Raji (cell line): ENCODE results near the gene GALNT10.

ENCODE experiments used
- POLR2A ChIP-seq: IDR thresholded peaks from 2 replicates; pipeline ENCODE4 v1.6.1; 2011; ENCODE audit warnings: low read depth, low read length, control low read depth; ENCODE audit not compliant: insufficient read depth

GALNT10 gene

GRCh38 chr5:154276973-154277331, 86.4 kb downstream of the GALNT10 start:
- TF ChIP-seq POLR2A, result no peak

- no peak for TF ChIP-seq POLR2A
Measured at GRCh38 chr5:154277499-154277898, 87.0 kb downstream of the GALNT10 start.

DNA sequence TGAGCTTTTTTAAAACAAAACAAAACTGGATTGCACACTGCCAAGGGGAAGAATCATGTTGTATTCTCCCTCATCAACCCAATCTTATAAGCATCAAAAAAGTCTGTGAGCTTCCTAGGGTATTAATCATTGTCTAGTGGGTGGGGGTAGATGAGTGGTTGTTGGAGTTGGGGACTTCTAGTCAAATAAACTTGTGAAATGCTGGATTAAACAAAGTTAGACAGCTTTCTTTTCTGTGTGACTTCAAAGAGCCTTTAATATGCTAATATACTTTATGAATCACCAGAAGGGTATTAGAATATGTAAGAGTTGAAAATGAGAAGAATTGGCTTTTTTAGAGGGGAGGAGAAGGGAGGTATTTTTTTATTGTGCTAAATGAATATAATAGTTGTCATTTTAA, 87.7 kb downstream of the GALNT10 start:
- no peak for TF ChIP-seq POLR2A

DNA sequence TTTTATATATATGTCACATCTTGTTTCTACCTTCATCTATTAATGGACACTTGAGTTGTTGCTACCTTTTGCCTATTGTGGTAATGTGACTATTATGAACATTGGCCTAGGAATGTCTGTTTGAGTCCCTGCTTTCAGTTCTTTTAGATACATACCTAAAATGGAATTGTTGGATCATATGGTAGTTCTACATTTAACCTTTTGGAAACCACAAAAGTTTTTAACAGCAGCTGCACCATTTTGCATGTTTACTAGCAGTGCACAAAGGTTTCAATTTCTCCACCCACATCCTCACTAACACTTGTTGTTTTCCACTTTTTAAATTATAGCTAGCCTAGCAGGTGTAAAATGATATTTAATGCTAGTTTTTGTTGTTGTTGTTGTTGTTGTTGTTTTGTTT, 88.4 kb downstream of the GALNT10 start:
- no peak for TF ChIP-seq POLR2A

GRCh38 chr5:154284433-154284832, 93.9 kb downstream of the GALNT10 start:
- no peak for TF ChIP-seq POLR2A

DNA sequence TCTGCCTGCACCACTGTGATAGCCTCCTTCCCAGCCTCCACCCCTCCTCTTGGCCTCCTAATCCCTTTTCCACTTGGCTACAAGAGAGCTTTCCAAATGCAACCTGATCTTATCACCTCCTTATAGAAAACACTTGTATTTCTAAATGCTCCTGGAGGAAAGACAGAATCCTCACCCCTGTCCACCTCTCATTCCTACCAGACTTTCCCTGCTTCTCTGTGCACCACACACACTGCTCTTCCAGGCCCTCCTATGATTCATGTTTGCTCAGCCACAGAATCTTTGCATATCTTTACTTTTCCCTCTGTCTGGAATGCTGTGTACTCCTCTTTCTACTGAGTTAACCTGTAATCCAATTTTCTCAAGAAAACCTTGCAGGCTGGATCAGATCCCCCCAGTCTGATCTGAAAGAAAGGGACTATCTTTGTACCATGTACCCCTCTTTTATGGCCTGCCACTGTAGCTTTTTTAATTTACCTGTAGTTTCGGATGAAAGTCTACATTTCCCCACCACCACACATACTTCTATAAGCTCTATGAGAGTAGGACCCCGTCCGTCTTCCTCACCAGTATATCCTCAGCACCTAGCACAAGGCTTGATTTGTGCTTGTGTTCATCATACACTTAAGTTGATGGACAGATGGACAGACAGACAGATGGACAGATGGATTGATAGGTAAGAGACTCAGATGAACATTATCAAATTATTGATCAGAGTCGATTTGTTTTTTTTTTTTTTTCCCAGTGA, 95.3 kb downstream of the GALNT10 start:
- TF ChIP-seq POLR2A, result no peak

DNA sequence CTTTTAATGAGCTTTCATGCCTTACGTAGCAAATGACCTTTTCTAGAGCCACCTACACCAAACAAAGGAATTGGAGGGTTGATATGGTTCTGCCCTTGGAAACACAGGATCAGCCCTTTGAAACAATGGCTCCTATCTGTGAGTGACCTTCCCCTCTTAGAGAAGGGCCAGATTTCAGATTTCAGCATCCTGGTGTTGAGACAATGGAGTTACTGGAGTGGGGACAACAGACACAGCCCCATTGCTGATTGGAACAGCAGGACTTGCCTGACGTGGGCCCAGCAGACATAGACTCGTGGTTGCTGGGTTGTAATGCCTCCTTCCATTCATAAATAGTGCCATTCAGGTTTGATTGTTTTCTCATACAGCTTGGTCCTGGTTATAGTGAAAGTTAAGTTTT, 96.0 kb downstream of the GALNT10 start:
- no peak for TF ChIP-seq POLR2A

GRCh38 chr5:154287136-154287535, 96.6 kb downstream of the GALNT10 start:
- no peak for TF ChIP-seq POLR2A

DNA sequence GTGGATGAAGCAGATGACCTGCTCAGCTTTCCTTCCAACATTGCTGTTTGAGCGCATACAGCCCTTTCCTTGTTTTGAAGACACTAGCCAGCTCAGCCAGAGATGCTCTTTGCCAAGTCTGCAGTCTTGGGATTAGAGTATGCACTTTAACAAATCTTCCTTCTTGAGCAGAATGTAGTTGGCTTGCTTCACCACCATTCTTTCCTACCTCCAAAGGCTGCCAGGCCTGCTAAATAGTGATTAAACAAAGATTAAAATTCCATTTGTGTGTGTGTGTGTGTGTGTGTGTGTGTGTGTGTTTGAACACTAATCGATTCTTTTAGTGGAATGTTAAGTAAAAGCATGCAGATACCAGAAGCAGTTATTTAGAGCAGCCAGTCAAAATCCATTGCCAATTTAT, 97.6 kb downstream of the GALNT10 start:
- no peak for TF ChIP-seq POLR2A

DNA sequence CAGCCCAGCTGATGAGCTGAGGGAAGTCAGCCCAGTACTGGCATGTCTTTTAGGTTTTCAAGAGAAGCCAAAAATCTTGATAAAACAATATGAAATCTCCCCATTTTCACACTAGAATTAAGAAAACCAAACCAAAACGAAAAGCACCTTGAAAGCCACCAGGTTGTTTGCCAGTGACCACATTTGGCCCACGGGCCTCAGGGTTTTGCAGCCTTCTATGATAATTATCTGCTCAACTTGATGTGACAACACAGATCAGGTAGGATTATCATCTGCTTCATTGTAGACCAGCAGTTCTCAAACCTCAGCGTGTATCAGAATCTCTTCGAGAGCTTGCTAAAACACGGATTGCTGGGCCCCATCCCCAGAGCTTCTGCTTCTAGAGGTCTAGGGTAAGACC, 101.4 kb downstream of the GALNT10 start:
- no peak for TF ChIP-seq POLR2A

- TF ChIP-seq POLR2A, result no peak
Measured at GRCh38 chr5:154293219-154293618, 102.7 kb downstream of the GALNT10 start.

DNA sequence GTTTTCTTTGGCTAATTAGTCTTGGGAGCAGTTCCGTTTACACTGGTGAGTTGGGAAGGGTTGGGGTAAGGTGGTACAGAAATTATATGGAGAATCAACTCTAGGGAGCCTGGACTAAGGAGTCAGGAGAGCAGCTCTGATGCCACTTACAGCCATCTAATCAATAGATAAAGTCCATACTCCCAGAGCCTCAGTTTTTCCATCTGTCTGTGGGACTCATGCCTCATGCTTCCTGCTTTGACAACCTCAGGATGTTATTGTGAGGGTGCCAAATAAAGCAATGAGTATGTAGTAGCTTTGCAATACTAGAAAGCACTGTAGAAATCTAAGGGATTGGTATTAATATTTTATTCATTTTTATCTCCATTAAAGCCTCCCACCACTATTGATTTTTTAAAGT, 105.0 kb downstream of the GALNT10 start:
- no peak for TF ChIP-seq POLR2A

GRCh38 chr5:154296525-154297159, 106.1 kb downstream of the GALNT10 start:
- TF ChIP-seq POLR2A, result no peak

GRCh38 chr5:154298065-154298464, 107.5 kb downstream of the GALNT10 start:
- no peak for TF ChIP-seq POLR2A

DNA sequence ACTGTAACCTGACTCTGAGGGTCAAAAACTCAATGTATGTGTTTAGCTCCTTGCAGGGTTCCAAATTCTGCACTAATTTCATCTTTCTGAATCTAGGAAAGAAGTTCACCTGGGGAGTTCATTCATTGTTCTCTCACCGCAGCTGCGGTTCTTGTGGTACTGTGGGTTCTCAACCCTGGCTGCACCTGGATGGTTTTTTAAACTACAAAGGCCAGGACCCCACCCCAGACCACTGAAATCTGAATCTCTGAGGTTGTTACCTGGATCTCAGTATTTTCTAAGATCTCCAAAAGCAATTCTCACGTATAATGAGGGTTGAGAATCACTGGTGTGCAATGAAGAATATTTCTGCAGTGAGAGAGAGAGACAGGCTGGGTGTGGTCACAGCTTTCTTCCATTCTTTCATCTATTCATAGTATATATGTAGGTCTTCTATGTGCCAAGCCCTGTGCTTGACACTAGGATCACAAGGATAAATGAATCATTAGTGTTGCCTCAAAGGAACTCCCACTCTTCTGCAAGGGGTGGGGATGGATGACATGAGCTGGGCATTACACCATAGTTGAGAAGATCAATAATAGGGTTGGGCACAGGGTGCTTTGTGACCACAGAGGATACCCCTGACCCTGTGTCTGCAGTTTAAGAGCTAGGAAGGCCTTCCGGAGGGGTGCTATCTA, 109.8 kb downstream of the GALNT10 start:
- no peak for TF ChIP-seq POLR2A

DNA sequence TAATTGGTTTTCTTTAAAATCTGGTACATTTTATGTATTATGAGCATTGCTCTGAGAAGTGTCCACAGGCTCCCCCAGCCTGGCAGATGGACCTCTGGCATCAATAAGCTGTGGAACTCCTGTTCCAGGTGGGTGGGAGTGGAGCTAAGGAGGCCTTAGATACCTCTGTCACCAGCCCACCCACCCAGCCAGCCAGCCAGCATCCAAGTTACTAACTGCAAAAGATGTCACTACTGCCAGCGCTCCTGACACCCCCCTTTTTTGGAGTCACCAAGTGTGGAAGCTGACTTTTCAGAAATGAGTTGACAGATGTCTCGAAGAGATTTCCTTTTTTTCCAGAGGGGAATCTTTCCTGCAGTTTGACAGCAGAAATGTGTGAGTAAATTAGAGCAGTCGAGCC, 111.2 kb downstream of the GALNT10 start:
- TF ChIP-seq POLR2A, result no peak

DNA sequence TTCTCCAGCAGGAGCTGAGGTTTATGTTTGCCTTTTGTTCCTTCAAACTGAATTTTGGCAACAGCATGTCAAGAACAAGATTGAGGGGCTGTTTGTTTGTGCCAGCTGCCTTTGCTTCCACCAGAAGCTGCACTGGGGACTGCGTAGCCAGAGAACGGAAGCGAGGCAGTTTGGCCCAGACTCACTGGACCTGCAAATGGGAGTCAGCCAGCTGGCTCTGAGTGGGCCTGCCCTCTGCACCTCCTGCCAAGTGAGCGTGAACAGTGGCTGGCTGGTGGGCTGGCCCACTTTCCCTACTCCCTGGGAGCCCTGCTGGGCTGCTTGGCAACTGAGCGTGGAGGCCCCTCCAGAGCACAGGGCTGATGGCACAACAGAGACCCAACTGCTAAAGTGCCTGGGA, 111.6 kb downstream of the GALNT10 start:
- no peak for TF ChIP-seq POLR2A

DNA sequence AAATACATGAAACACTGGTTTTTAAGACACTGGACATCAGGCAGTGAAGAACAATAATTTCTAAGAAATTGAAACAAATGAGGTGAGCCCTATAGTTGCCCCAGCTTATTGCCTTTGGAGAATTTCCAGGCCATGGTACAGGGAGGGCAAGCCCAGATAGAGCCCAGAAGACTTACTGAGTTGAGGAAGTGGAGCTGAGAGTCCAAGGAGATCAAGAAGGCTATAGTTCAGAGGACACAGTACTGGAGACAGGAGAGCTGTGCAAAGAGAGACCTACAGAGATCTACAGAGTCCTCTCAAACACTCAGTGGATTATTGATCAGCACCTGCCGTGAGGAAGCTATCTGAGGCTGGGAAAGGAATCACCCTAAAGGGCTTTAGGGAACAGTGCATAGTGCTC, 112.6 kb downstream of the GALNT10 start:
- no peak for TF ChIP-seq POLR2A
